Stimulated activated CD8-positive, alpha-beta memory T cell treated with anti-CD3 and anti-CD28 coated beads, Interleukin-2, amount 100 ng/mL, for 48 hours (primary cell): Measurements from ENCODE around the gene IFI27L1.
A peak's percentile ranks its signal among the peaks of the same experiment; 100 is the strongest.

ENCODE experiments used
- DNase-seq, 2 donors: peaks; one replicate each; pipeline ENCODE4 v3.0.0-alpha.2; 2020; ENCODE audit warnings: low read depth in 2 of 2

The IFI27L1 gene

GRCh38 chr14:94113908-94114588, 32.9 kb downstream of the IFI27L1 start:
- no peak for DNase-seq

- no peak for DNase-seq
These were observed 33.5 kb downstream of the IFI27L1 start for GRCh38 chr14:94114589-94115057.

- no peak for DNase-seq
These were observed 34.0 kb downstream of the IFI27L1 start for GRCh38 chr14:94115058-94115591.

DNA sequence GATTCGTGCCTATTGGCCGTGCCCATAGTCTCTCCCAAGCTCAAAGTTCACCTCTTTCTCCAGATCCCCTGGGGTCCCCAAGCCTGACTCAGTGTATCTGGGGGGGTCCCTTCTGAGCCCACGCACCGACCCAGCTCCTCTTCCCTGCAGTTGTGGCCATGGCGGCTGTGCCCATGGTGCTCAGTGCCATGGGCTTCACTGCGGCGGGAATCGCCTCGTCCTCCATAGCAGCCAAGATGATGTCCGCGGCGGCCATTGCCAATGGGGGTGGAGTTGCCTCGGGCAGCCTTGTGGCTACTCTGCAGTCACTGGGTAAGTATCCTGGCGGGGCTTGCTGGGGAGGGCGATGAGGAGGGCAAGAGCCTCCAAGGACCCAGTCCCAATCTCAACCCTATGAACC, 34.5 kb downstream of the IFI27L1 start:
- no peak for DNase-seq

- no peak for DNase-seq
These were observed 35.6 kb downstream of the IFI27L1 start for GRCh38 chr14:94116701-94117100.

- no peak for DNase-seq
These were observed 36.7 kb downstream of the IFI27L1 start for GRCh38 chr14:94117856-94118255.

DNA sequence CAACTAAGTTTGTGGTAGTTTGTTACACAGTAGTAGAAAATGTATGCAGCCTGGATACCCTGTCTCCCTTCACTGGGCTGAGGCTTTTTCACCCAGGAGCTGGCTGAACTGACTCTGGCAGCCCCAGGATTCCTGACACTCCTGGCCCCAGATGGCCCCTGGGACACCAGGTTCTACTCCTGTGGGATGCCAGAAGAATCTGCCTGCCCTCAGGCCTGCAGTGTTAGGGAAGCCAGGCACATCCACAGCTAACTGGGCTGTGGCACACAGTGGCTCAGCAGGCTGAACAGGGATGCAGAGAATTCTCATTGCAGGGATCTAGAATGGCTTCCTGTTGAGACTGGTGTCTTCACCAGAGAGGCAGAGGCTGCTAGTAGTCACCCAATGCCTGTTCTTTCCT, 38.0 kb downstream of the IFI27L1 start:
- DNase-seq: no peak

GRCh38 chr14:94120667-94121340, 39.7 kb downstream of the IFI27L1 start:
- DNase-seq: no peak

- no peak for DNase-seq
These were observed 40.4 kb downstream of the IFI27L1 start for GRCh38 chr14:94121485-94121884.

- DNase-seq: no peak
These were observed 41.3 kb downstream of the IFI27L1 start for GRCh38 chr14:94122438-94122837.

DNA sequence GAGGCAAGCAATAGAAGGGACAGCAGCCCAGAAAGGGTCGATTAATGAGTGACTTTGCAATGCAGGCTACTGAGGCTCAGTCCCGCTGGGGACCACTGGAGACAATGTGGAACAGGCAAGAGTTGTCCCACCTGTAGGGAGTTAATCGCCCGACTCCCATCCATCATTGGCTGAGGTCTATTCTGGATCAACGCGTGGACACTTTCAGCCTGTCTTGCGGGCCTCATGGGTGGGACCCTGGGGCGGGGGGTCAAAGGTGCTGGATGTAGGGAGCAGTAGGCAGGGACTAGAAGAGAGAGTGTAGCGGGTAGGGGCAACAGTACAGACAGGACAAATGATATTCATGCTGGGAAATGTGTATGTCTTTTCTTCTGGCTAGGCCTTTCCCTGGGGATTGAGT, 42.2 kb downstream of the IFI27L1 start:
- DNase-seq: no peak

GRCh38 chr14:94123868-94124267, 42.8 kb downstream of the IFI27L1 start:
- DNase-seq: no peak

- DNase-seq: no peak
These were observed 43.7 kb downstream of the IFI27L1 start for GRCh38 chr14:94124582-94125377.

GRCh38 chr14:94125659-94126418, 44.7 kb downstream of the IFI27L1 start:
- DNase-seq: no peak

DNA sequence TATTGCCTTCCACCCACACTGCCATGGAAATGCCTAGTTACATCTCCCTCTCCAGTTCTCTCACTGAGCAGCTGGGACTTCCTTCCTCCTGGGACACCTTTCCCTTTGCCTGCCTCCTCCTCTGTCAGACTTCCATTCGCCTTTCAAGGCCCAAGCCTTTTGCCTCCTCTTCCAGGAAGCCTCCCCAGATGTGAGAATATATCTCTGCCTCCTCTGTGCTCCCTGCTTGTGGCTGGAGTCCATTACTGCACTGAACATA, 45.2 kb downstream of the IFI27L1 start:
- no peak for DNase-seq

- no peak for DNase-seq
These were observed 45.7 kb downstream of the IFI27L1 start for GRCh38 chr14:94126800-94127199.

GRCh38 chr14:94127330-94127729, 46.2 kb downstream of the IFI27L1 start:
- DNase-seq: no peak

- DNase-seq: no peak
These were observed 47.2 kb downstream of the IFI27L1 start for GRCh38 chr14:94128216-94128839.

DNA sequence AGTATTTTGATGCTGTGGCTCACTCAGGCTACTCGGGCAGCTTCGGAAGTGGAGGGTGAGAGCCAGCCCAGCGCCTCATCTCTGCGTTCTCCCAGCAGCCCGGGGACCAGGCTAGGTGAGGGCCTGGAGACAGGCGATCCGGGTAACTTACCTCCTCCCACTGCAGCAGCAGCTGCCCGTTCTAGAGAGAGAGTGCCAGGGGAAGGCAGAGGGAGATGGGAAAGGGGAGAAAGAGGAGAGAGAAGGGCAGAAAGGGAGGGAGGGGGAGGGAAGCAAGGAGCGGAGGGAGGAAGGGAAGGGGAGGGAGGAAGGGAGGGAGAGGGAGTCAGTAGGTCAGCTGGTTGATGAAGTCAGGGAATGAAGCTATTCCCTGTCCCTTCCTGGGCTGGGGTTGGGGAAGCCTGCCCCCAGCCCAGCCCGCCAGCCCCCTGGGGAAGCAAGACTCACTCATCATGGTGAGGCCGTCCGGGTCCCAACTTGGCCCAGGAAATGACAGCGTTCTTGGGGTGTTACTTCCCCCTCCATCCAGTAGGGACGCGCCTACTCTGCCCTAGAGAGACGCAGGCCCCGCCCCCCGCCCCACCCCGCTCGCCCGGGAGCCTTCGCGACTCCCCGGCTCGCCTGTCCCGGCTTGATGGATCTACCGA, 48.1 kb downstream of the IFI27L1 start, which contains the start of gene IFI27L2:
TSS of gene IFI27L2 (minus strand) at position 494 of the 647 bp plus-strand sequence. CDS start at position 454, 40 bp downstream.
- peak; percentile 56 to 64 for DNase-seq

DNA sequence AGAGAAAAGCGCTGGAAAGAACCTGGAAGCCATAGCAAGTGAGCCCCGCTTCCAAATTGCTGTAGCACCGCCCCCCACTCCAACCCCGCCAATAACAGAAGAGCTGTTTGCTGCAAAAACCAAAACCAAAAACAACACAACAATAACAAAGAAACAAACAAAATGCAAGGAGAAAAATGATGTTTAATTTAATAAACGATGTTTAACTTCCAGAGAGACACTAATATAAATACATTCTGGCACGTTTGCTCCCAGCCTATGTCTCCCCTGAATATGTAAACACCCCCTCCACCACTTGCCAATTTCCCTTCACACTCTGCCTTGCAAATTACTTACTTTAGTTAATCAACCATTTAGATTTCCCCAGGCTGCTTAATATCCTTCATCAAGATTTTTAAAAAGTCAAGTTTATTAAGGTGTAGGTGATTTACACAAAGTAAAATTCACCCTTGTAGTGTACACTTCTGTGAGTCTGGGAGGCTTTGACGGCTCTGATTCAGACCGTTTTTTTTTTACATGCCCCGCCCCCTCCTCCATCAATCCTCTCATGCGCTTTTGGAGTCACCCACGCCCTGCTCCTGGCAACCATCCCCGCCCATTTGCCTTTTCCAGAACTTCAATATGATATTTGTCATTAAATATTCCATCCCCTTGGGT, 48.8 kb downstream of the IFI27L1 start:
- peak in 1 of 2 donors; percentile 13 for DNase-seq
